Panc1 (cell line): ENCODE results near the gene GADL1. TPM values are rescaled to one million over a fixed set of nuclear protein-coding genes. Genes with fewer than 3 reads are reported as not detected.

Experiments
- ATAC-seq: fragments of 200-7000 bp; cut with Tn5 transposase; 2 replicates; pipeline ENCODE4 v1.9.1; 2020; ENCODE audit warnings: mild to moderate bottlenecking, moderate library complexity
- BruUV-seq: library from RNA; stranded (reverse); fragments of 400-500 nt; replicated peaks from 2 replicates; lab custom pipeline; 2021; lab: Mats Ljungman, UMichigan
- CTCF ChIA-PET: fragments of 300-600 bp; sonication (Branson Sonifier 250); formaldehyde crosslinking; loops from one replicate; lab custom pipeline; 2022; ENCODE audit warnings: antibody characterized with exemption; lab: Charles Lee
- POLR2A ChIA-PET: fragments of 300-600 bp; sonication (Branson Sonifier 250); formaldehyde crosslinking; loops from one replicate; lab custom pipeline; 2022; ENCODE audit warnings: antibody characterized with exemption; lab: Charles Lee
- DNase-seq: peaks from one replicate; pipeline ENCODE4 v3.0.0-alpha.2; 2010; ENCODE audit warnings: low read depth, low spot score
- H3K27ac ChIP-seq: 2 replicates; pipeline ENCODE4 v1.5.1; 2011; ENCODE audit warnings: mild to moderate bottlenecking, low read length, inconsistent platforms
- H3K27me3 ChIP-seq: fragments of 200-500 bp; sonication (Bioruptor generic); 2 replicates; pipeline ENCODE4 v1.6.0; 2014; ENCODE audit warnings: low read length, inconsistent platforms; ENCODE audit not compliant: control insufficient read depth, insufficient read depth
- H3K36me3 ChIP-seq: fragments of 200-500 bp; sonication (Bioruptor generic); 2 replicates; pipeline ENCODE4 v1.5.1; 2014; ENCODE audit warnings: inconsistent platforms, mild to moderate bottlenecking, low read length, moderate library complexity; ENCODE audit not compliant: control insufficient read depth, insufficient read depth
- H3K4me1 ChIP-seq: 2 replicates; pipeline ENCODE4 v1.5.1; 2011; ENCODE audit warnings: inconsistent platforms, mild to moderate bottlenecking, low read length, moderate library complexity; ENCODE audit not compliant: control insufficient read depth, insufficient read depth
- H3K4me3 ChIP-seq, 2 experiments: 2 replicates each; pipeline ENCODE4 v1.5.1; 2011 to 2012; ENCODE audit warnings: low read depth in 2 of 2, low read length in 2 of 2, mild to moderate bottlenecking in 2 of 2, inconsistent platforms in 1 of 2, moderate library complexity in 1 of 2
- H3K9me3 ChIP-seq: fragments of 200-500 bp; sonication (Bioruptor generic); 2 replicates; pipeline ENCODE4 v1.5.1; 2014; ENCODE audit warnings: low read depth, mild to moderate bottlenecking, inconsistent platforms, low read length, moderate library complexity; ENCODE audit not compliant: control insufficient read depth, insufficient read depth
- POLR2AphosphoS5 ChIP-seq: IDR thresholded peaks from 2 replicates; pipeline ENCODE4 v1.6.1; 2012; ENCODE audit warnings: mild to moderate bottlenecking, low read depth, low read length, moderate library complexity
- SIN3A ChIP-seq: IDR thresholded peaks from 2 replicates; pipeline ENCODE4 v1.6.1; 2012; ENCODE audit warnings: low read depth, mild to moderate bottlenecking, low read length, moderate library complexity, borderline replicate concordance; ENCODE audit not compliant: insufficient read depth
- TCF7L2 ChIP-seq: IDR thresholded peaks from 2 replicates; pipeline ENCODE4 v1.6.1; 2011; ENCODE audit warnings: mild to moderate bottlenecking, low read depth, low read length, inconsistent platforms
- in situ Hi-C: cut with HindIII; loops from 2 replicates; pipeline ENCODE4 v1.10.0; 2016; ENCODE audit warnings: low sequenced_read_pairs, low pct_unique_long_range_greater_than_20kb
- intact Hi-C: fragments of 100-400 bp; cut with micrococcal nuclease; formaldehyde crosslinking; loops from one replicate; pipeline ENCODE4 v1.10.0; 2022; ENCODE audit not compliant: unreplicated experiment
- total RNA-seq: library from RNA; stranded (reverse); gene quantifications from one replicate; pipeline ENCODE4 v1.2.1, GENCODE V29; 2021; ENCODE audit not compliant: unreplicated experiment
- TF ChIP-seq, protein P1 (sequence below): fragments of 450-650 bp; IDR thresholded peaks from 2 replicates; pipeline ENCODE4 v1.5.1; 2017; ENCODE audit warnings: mild to moderate bottlenecking
- TF ChIP-seq, protein P2 (sequence below), 2 experiments: IDR thresholded peaks; 2 replicates each; pipeline ENCODE4 v1.6.1; 2011 to 2012; ENCODE audit warnings: low read depth in 2 of 2, control low read depth in 1 of 2, low read length in 1 of 2, mild to moderate bottlenecking in 1 of 2, moderate library complexity in 1 of 2; ENCODE audit not compliant: insufficient read depth in 1 of 2

The GADL1 gene
- total RNA-seq, 1 experiment from 2014 or later: not detected

DNA sequence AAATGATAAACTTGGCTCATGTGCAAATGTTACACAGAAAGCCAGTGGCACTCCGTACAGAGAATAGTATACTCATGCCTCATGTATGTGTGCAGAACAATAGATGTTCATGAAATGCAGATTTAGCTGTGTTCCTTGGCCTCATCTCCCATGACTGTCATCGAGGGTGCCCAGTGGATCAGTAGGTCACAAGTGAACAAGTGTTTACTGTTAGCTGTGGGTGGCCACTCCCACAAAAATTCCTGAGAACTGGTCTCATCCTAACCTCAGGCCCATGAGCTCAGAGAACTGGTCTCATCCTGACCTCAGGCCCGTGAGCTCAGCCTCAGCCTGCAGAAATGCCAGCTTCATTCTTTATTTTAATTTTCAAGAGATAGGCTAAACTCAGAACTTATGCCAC, 124.1 kb downstream of the GADL1 start:
- no peak overlapping the region for H3K27ac ChIP-seq
- BruUV-seq: no TSS peak
- H3K4me3 ChIP-seq: no peak overlapping the region
- POLR2A ChIA-PET: no interaction called here
- CTCF ChIA-PET: no interaction called here
- intact Hi-C loops: no loop called here
- ATAC-seq (peak; percentile 88), DNase-seq (no peak)
- H3K27me3 ChIP-seq: no peaks in the 10 kb centered on the region
- H3K9me3 ChIP-seq: no peaks in the 10 kb centered on the region
- in situ Hi-C loops: no loop called here
- no peaks in the 10 kb centered on the region for H3K36me3 ChIP-seq
- no peaks in the 10 kb centered on the region for H3K4me1 ChIP-seq
- TF ChIP-seq TCF7L2: no peak
- TF ChIP-seq, protein P1, sequence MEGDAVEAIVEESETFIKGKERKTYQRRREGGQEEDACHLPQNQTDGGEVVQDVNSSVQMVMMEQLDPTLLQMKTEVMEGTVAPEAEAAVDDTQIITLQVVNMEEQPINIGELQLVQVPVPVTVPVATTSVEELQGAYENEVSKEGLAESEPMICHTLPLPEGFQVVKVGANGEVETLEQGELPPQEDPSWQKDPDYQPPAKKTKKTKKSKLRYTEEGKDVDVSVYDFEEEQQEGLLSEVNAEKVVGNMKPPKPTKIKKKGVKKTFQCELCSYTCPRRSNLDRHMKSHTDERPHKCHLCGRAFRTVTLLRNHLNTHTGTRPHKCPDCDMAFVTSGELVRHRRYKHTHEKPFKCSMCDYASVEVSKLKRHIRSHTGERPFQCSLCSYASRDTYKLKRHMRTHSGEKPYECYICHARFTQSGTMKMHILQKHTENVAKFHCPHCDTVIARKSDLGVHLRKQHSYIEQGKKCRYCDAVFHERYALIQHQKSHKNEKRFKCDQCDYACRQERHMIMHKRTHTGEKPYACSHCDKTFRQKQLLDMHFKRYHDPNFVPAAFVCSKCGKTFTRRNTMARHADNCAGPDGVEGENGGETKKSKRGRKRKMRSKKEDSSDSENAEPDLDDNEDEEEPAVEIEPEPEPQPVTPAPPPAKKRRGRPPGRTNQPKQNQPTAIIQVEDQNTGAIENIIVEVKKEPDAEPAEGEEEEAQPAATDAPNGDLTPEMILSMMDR: no peak
- TF ChIP-seq, protein P2, sequence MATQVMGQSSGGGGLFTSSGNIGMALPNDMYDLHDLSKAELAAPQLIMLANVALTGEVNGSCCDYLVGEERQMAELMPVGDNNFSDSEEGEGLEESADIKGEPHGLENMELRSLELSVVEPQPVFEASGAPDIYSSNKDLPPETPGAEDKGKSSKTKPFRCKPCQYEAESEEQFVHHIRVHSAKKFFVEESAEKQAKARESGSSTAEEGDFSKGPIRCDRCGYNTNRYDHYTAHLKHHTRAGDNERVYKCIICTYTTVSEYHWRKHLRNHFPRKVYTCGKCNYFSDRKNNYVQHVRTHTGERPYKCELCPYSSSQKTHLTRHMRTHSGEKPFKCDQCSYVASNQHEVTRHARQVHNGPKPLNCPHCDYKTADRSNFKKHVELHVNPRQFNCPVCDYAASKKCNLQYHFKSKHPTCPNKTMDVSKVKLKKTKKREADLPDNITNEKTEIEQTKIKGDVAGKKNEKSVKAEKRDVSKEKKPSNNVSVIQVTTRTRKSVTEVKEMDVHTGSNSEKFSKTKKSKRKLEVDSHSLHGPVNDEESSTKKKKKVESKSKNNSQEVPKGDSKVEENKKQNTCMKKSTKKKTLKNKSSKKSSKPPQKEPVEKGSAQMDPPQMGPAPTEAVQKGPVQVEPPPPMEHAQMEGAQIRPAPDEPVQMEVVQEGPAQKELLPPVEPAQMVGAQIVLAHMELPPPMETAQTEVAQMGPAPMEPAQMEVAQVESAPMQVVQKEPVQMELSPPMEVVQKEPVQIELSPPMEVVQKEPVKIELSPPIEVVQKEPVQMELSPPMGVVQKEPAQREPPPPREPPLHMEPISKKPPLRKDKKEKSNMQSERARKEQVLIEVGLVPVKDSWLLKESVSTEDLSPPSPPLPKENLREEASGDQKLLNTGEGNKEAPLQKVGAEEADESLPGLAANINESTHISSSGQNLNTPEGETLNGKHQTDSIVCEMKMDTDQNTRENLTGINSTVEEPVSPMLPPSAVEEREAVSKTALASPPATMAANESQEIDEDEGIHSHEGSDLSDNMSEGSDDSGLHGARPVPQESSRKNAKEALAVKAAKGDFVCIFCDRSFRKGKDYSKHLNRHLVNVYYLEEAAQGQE (IDR thresholded peaks at IDR 0.05; ENCODE audit: insufficient read depth in 1 of 2, low read depth in 2 of 2, low read length in 1 of 2): no peak
- TF ChIP-seq SIN3A: no peak
- TF ChIP-seq POLR2AphosphoS5: no peak

DNA sequence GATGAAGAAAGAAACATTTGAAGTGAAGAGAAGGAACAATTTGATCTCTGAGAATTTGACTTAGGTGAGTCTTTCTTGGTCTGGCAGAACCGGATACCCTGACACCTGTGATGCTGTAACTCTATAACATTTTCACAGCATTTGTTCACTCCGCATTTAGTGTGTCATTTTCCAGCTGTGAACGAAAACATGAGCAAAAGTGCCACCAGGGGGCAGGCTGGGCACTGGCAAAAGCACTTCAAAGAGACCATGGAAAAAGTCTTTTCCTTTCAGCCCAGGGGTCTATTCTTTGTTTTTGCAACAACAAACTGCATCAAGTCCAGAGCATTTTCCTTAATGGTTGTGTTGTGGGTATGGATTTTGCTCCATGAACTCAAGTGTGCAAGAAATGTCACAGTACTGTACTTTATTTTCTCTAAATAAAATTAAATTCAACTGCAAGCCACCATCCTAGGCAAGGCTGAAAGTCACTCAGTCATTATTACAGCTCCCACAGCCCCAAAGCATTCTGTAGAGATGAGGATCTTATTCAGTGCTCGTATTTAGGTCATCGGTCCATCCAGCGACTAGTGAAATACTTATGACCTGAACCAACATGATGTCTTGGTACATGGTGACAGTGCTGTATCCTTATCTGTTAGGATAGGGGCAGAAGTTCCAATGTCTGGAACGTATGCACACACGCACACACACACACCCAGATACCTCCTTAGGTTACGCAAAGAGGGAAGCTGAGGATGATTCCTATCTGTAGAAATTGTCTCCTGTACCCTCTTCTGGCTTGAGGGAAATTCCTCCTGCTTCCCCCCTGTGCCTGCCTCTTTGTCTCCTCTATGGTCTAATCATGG, 125.5 kb downstream of the GADL1 start:
- TF ChIP-seq, protein P2 (IDR thresholded peaks at IDR 0.05; ENCODE audit: insufficient read depth in 1 of 2, low read depth in 2 of 2, low read length in 1 of 2): no peak
- no peak for TF ChIP-seq POLR2AphosphoS5
- no peak for TF ChIP-seq SIN3A
- peak; percentile 86 for TF ChIP-seq TCF7L2
- TF ChIP-seq, protein P1: peak; percentile 85
- in situ Hi-C loops: no loop called here
- BruUV-seq: no TSS peak

More for the DNA sequence above, 125.5 kb downstream of the GADL1 start:
- no peaks in the 10 kb centered on the region for H3K9me3 ChIP-seq
- no peak overlapping the region for H3K4me3 ChIP-seq
- ChIA-PET POLR2A (no interaction called here), CTCF (no interaction called here)
- DNase-seq: no peak
- no peak overlapping the region for H3K27ac ChIP-seq
- intact Hi-C loops: loop anchor here (5.0 kb wide), 1 partner anchor 363 kb away; no protein-coding TSS in a partner anchor
- no peaks in the 10 kb centered on the region for H3K36me3 ChIP-seq
- 0 out of 2 replicates have a peak, but pooled peaks have one; percentile 60 for ATAC-seq
- H3K4me1 ChIP-seq: no peaks in the 10 kb centered on the region
- H3K27me3 ChIP-seq: no peaks in the 10 kb centered on the region
